Psoas muscle (tissue), 8 donors: ENCODE measurements around the gene FYN. TPM values are rescaled to one million over a fixed set of nuclear protein-coding genes. Genes with fewer than 3 reads are reported as not detected.
"Not testable (repeated sequence)": the region's sequence is repeated elsewhere in the genome, so short reads cannot be mapped to it uniquely, and the experiment has no call there.

Experiments used
- ATAC-seq, 4 donors: fragments of 200-7000 bp; cut with Tn5 transposase; one replicate each; pipeline ENCODE4 v1.9.1; 2020; ENCODE audit warnings: moderate library complexity in 3 of 4, mild to moderate bottlenecking in 2 of 4
- DNase-seq, 2 donors: peaks; one replicate each; pipeline ENCODE4 v3.0.0-alpha.2; 2020
- H3K27ac ChIP-seq: fragments of 200-600 bp; one replicate; pipeline ENCODE4 v1.8.0; 2022
- H3K27me3 ChIP-seq, 3 donors: fragments of 200-600 bp in 1 of 3; one replicate each; pipeline versions ENCODE4 v1.6.1 to v1.8.0; 2013 to 2022; ENCODE audit warnings: low read length in 2 of 3, mild to moderate bottlenecking in 2 of 3, moderate library complexity in 1 of 3; ENCODE audit not compliant: insufficient read depth in 3 of 3
- H3K36me3 ChIP-seq, 2 donors: fragments of 200-600 bp in 1 of 2; one replicate each; pipeline versions ENCODE4 v1.6.1 to v1.8.0; 2013 to 2022; ENCODE audit warnings: low read depth in 1 of 2, mild to moderate bottlenecking in 1 of 2, moderate library complexity in 1 of 2; ENCODE audit not compliant: insufficient read depth in 1 of 2
- H3K4me1 ChIP-seq: fragments of 200-600 bp; one replicate; pipeline ENCODE4 v1.8.0; 2022
- H3K4me3 ChIP-seq: fragments of 200-600 bp; one replicate; pipeline ENCODE4 v1.8.0; 2022; ENCODE audit warnings: mild to moderate bottlenecking
- H3K9me3 ChIP-seq: fragments of 200-600 bp; one replicate; pipeline ENCODE4 v1.8.0; 2022
- CTCF ChIP-seq: fragments of 200-600 bp; IDR thresholded peaks from one replicate; pipeline ENCODE4 v1.8.0; 2022; ENCODE audit warnings: antibody characterized with exemption
- WGBS, 3 donors: extraction: QIAGEN DNeasy Blood & Tissue Kit; methylation state at CpG; one replicate each; pipeline versions ENCODE4 v1.1.6 to v1.1.7; 2013; 5-methylcytosine and 5-hydroxymethylcytosine counted together
- intact Hi-C, 2 donors: fragments of 100-400 bp; cut with DNase I; formaldehyde crosslinking; loops; one replicate each; pipeline versions ENCODE4 v1.11.0 to v1.14.2; 2022
- polyA plus RNA-seq, 3 donors: library from polyadenylated mRNA; stranded (reverse); fragments of 200-250 nt; gene quantifications; one replicate each; pipeline ENCODE4 v1.2.3, GENCODE V29; 2013
- total RNA-seq, 4 donors: library from RNA; stranded (reverse); fragmentation: NEBNext Ultra II Directional in 2 of 4; extraction: Animal tissue kit (Norgen Biotek cat#: 25700) in 2 of 4; gene quantifications; one replicate each; pipeline versions ENCODE4 v1.2.1 to v1.2.4, GENCODE V29; 2021 to 2023
- donor health status: healthy with polysubstance abuse.
- donor health status: DM: no; HTN: no; CAD: no; lungs with moderate emphysema.
- donor health status: Bipolar disorder and iron deficiency.
- donor health status: healthy.
- donor health status: DM: yes; HTN: yes; CAD: no.
- donor health status: DM: no; HTN: no; CAD: no.
- donor health status: DM: no; HTN: no; CAD: no.
- donor health status: DM: yes; HTN: yes; CAD: no.

Gene FYN
- total and polyA plus RNA-seq, 7 donors, result 7.1 to 27.8 (median 12.3) TPM

GRCh38 chr6:111789598-111789997 lies 83.7 kb downstream of the FYN start:
- peak; percentile 43 to 76 (median 68) for ATAC-seq
- Histone ChIP-seq H3K4me3 (no peak overlapping the region), H3K27ac (no peak overlapping the region), H3K9me3 (no peaks in the 10 kb centered on the region), H3K4me1 (peaks cover 4% of the 10 kb centered on the region), H3K36me3 (no peaks in the 10 kb centered on the region), H3K27me3 (no peaks in the 10 kb centered on the region)
- no peak for TF ChIP-seq CTCF
- DNase-seq, result peak; percentile 40 to 68
- intact Hi-C loops, result no loop called here
- WGBS, 3 donors, result 52 to 69% (median 60%) methylated on average over 4 of the region's 4 CpGs

- Histone ChIP-seq H3K4me1 (peaks cover 7% of the 10 kb centered on the region), H3K9me3 (no peaks in the 10 kb centered on the region), H3K4me3 (no peak overlapping the region), H3K27ac (no peak overlapping the region), H3K36me3 (no peaks in the 10 kb centered on the region), H3K27me3 (no peaks in the 10 kb centered on the region)
- no peak for TF ChIP-seq CTCF
- DNase-seq (no peak), ATAC-seq (no peak)
- 92 to 100% (median 100%) methylated on average over 1 of the region's 1 CpG for WGBS, 3 donors
- intact Hi-C loops, result no loop called here
Measured at GRCh38 chr6:111788379-111789276, 84.6 kb downstream of the FYN start.

- intact Hi-C loops, H3K36me3 ChIP-seq, H3K9me3 ChIP-seq, H3K27me3 ChIP-seq, H3K27ac ChIP-seq, H3K4me3 ChIP-seq, DNase-seq, ATAC-seq, H3K4me1 ChIP-seq: not testable (repeated sequence)
- WGBS, 3 donors, result 94 to 100% (median 96%) methylated on average over 2 of the region's 2 CpGs
Measured at GRCh38 chr6:111786151-111786550, 87.1 kb downstream of the FYN start.

DNA sequence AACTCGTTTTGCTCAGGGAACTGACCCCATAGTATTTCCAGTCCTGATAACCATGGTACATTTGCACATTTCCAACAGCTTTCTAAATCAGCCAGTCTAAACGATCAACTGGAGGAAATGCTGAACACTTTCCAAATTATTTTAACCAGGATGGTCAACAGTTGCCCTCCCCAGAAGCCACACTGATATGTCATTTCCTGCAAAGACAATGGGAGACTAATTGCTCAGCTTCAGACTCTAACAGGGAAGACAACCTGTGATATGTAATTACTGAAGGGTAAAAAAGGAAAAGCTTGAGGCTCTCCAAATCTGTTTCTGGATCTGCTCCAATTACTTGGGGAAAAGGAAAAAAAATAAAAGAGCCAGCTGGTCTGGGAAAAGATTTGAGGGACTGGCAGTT lies 88.8 kb downstream of the FYN start:
- H3K27me3 ChIP-seq, result no peaks in the 10 kb centered on the region
- intact Hi-C loops, result loop anchor here in 1 of 2 donors (5.0 kb wide), 1 partner anchor 88 kb away; the partner anchor contains the start of gene FYN
- DNase-seq (no peak), ATAC-seq (no peak)
- 14 to 36% (median 28%) methylated on average over 2 of the region's 2 CpGs for WGBS, 3 donors
- no peak overlapping the region for H3K27ac ChIP-seq
- no peaks in the 10 kb centered on the region for H3K9me3 ChIP-seq
- H3K36me3 ChIP-seq, result no peaks in the 10 kb centered on the region
- no peak overlapping the region for H3K4me3 ChIP-seq
- TF ChIP-seq CTCF, result no peak
- peaks cover 11% of the 10 kb centered on the region for H3K4me1 ChIP-seq

DNA sequence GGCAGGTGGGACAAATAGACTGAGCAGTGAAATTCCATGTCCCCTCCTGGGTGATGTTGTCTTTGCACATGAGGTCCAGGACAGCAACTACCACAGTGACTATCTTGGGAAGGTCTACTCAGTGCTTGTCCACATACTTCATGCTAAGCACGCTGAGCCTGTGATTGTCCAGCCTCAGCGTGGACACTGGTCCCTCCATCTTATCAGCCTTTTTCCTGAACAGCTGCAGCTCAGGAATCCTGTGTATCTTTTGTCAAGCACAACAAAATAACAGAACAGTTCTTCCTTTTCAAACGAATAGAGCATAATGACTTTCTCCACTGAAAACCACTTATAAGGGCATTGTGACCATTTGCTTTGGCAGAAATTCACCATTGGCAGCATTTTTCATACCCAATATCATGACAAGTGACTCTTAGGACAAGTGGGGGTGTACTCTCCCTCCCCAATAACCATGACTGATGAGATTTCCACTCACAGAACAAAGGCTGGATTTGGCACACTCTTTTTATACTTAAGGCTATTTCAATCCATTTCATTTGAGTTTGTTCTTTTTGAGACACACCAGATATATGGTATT lies 90.3 kb downstream of the FYN start:
- WGBS, 3 donors, result 56 to 70% (median 63%) methylated on average over 3 of the region's 3 CpGs
- Histone ChIP-seq H3K4me1 (peaks cover 11% of the 10 kb centered on the region), H3K9me3 (no peaks in the 10 kb centered on the region), H3K36me3 (no peaks in the 10 kb centered on the region), H3K4me3 (no peak overlapping the region), H3K27me3 (peaks cover 0 to 1% (median 0%) of the 10 kb centered on the region in 3 donors), H3K27ac (no peak overlapping the region)
- no peak for TF ChIP-seq CTCF
- ATAC-seq (no peak), DNase-seq (no peak)
- intact Hi-C loops, result loop anchor here in 1 of 2 donors (5.0 kb wide), 1 partner anchor 89 kb away; the partner anchor contains the start of gene FYN
